Activated gamma-delta T cell treated with Interleukin-2 at 50 U/mL for 16 hours (primary cell): Measurements from ENCODE around the gene IRX2.

Source experiments
- DNase-seq: peaks from one replicate; pipeline ENCODE4 v3.0.0-alpha.2; 2020

The IRX2 gene

GRCh38 chr5:2740051-2740875 is 11.2 kb downstream of the IRX2 start:
- no peak for DNase-seq

GRCh38 chr5:2739360-2740050 is 12.0 kb downstream of the IRX2 start:
- no peak for DNase-seq

GRCh38 chr5:2738700-2739359 is 12.6 kb downstream of the IRX2 start:
- DNase-seq = no peak

GRCh38 chr5:2738156-2738699 is 13.2 kb downstream of the IRX2 start:
- DNase-seq = no peak

GRCh38 chr5:2737273-2738155 is 14.0 kb downstream of the IRX2 start:
- DNase-seq = no peak

- no peak for DNase-seq
Observed at GRCh38 chr5:2736872-2737271, 14.6 kb downstream of the IRX2 start.

- DNase-seq = no peak
Observed at GRCh38 chr5:2735996-2736395, 15.5 kb downstream of the IRX2 start.

GRCh38 chr5:2732850-2733249 is 18.6 kb downstream of the IRX2 start:
- DNase-seq = no peak

GRCh38 chr5:2732004-2732403 is 19.5 kb downstream of the IRX2 start:
- DNase-seq = no peak

- DNase-seq = no peak
Observed at GRCh38 chr5:2729189-2729588, 22.3 kb downstream of the IRX2 start.

GRCh38 chr5:2727550-2727949 is 23.9 kb downstream of the IRX2 start:
- no peak for DNase-seq

GRCh38 chr5:2725980-2726765 is 25.3 kb downstream of the IRX2 start:
- no peak for DNase-seq

- DNase-seq = no peak
Observed at GRCh38 chr5:2724831-2725230, 26.6 kb downstream of the IRX2 start.

GRCh38 chr5:2724031-2724581 is 27.4 kb downstream of the IRX2 start:
- DNase-seq = no peak

GRCh38 chr5:2722901-2723300 is 28.6 kb downstream of the IRX2 start:
- DNase-seq = no peak

GRCh38 chr5:2721385-2722138 is 29.9 kb downstream of the IRX2 start:
- DNase-seq = no peak

- DNase-seq = no peak
Observed at GRCh38 chr5:2719332-2719731, 32.1 kb downstream of the IRX2 start.

- DNase-seq = no peak
Observed at GRCh38 chr5:2718115-2718514, 33.4 kb downstream of the IRX2 start.

- no peak for DNase-seq
Observed at GRCh38 chr5:2715856-2716255, 35.6 kb downstream of the IRX2 start.

- DNase-seq = no peak
Observed at GRCh38 chr5:2714805-2715204, 36.7 kb downstream of the IRX2 start.

- DNase-seq = no peak
Observed at GRCh38 chr5:2714026-2714425, 37.5 kb downstream of the IRX2 start.
